Measurements from ENCODE around the gene NR6A1. TPM values are rescaled to one million over a fixed set of nuclear protein-coding genes. Genes with fewer than 3 reads are reported as not detected.

The NR6A1 gene
- total and polyA plus RNA-seq, 2 of the 13 experiments (the other 11 are each of a cell fraction or from before 2014, with no cell fraction given): 28.1 to 31.5 TPM

- TF ChIP-seq ZNF589 (CRISPR knock-in tag; conservative IDR thresholded peaks at IDR 0.05) (no peak), MAF1 (CRISPR knock-in tag; IDR thresholded peaks at IDR 0.05; ENCODE audit: borderline replicate concordance) (0 out of 2 replicates have a peak, but pooled peaks have one; percentile 59), NR2C2 (CRISPR knock-in tag; IDR thresholded peaks at IDR 0.05; ENCODE audit: borderline replicate concordance) (no peak; the same call in 1 of the 2 replicates), ZNF646 (CRISPR knock-in tag; IDR thresholded peaks at IDR 0.05) (peak; percentile 50; the same call in 1 of the 2 replicates), ZFP62 (CRISPR knock-in tag; IDR thresholded peaks at IDR 0.05) (no peak), CEBPZ (IDR thresholded peaks at IDR 0.05; ENCODE audit: low read length) (no peak), ZFP36 (IDR thresholded peaks at IDR 0.05; ENCODE audit: borderline replicate concordance, low read depth, low read length, partially characterized antibody) (peak; percentile 58), ASH2L (IDR thresholded peaks at IDR 0.05; ENCODE audit: insufficient read length, low read depth, low read length) (peak; percentile 45), ZNF660 (CRISPR knock-in tag; IDR thresholded peaks at IDR 0.05; ENCODE audit: borderline replicate concordance, low read depth) (no peak), FOXO1 (CRISPR knock-in tag; IDR thresholded peaks at IDR 0.05) (peak; percentile 46; the same call in 1 of the 2 replicates), TGIF2 (CRISPR knock-in tag; IDR thresholded peaks at IDR 0.05) (0 out of 2 replicates have a peak, but pooled peaks have one; percentile 18), ZFP37 (CRISPR knock-in tag; IDR thresholded peaks at IDR 0.05; ENCODE audit: borderline replicate concordance) (0 out of 2 replicates have a peak, but pooled peaks have one; percentile 27), TFAP4 (IDR thresholded peaks at IDR 0.05; ENCODE audit: borderline replicate concordance, low read depth) (0 out of 2 replicates have a peak, but pooled peaks have one; percentile 12), RBAK (CRISPR knock-in tag; IDR thresholded peaks at IDR 0.05) (no peak), THAP7 (CRISPR knock-in tag; IDR thresholded peaks at IDR 0.05) (0 out of 2 replicates have a peak, but pooled peaks have one; percentile 20), FOXC1 (CRISPR knock-in tag; IDR thresholded peaks at IDR 0.05; ENCODE audit: borderline replicate concordance) (peak; percentile 23; the same call in 1 of the 2 replicates)
Observed at GRCh38 chr9:124818431-124819281, 47.5 kb upstream of the NR6A1 start (continued).
